Renal pelvis (tissue), 4 donors: ENCODE results near the gene PCNX1. TPM values are rescaled to one million over a fixed set of nuclear protein-coding genes. Genes with fewer than 3 reads are reported as not detected.
"Not testable (repeated sequence)": the region's sequence is repeated elsewhere in the genome, so short reads cannot be mapped to it uniquely, and the experiment has no call there.

ENCODE experiments used
- DNase-seq: peaks from one replicate; pipeline ENCODE4 v3.0.0-alpha.2; 2013
- polyA plus RNA-seq, 3 donors: library from polyadenylated mRNA; unstranded; fragments of 120-200 nt; gene quantifications; one replicate each; pipeline ENCODE4 v1.2.1, GENCODE V29; 2013; ENCODE audit not compliant: insufficient read length in 3 of 3

The PCNX1 gene
- polyA plus RNA-seq, 3 donors = 48.1 to 63.7 (median 52.3) TPM

- DNase-seq = no peak
Measured at GRCh38 chr14:71121711-71122110, 214.5 kb downstream of the PCNX1 start.

- no peak for DNase-seq
Measured at GRCh38 chr14:71122866-71123565, 215.8 kb downstream of the PCNX1 start.

- no peak for DNase-seq
Measured at GRCh38 chr14:71123579-71124135, 216.4 kb downstream of the PCNX1 start.

GRCh38 chr14:71129716-71130490, 222.6 kb downstream of the PCNX1 start:
- not testable (repeated sequence) for DNase-seq

GRCh38 chr14:71130491-71131179, 223.4 kb downstream of the PCNX1 start:
- no peak for DNase-seq

- DNase-seq = no peak
Measured at GRCh38 chr14:71133296-71133695, 226.0 kb downstream of the PCNX1 start.

GRCh38 chr14:71135496-71135895, 228.2 kb downstream of the PCNX1 start:
- no peak for DNase-seq

GRCh38 chr14:71135911-71136310, 228.7 kb downstream of the PCNX1 start:
- no peak for DNase-seq

- no peak for DNase-seq
Measured at GRCh38 chr14:71136386-71137060, 229.3 kb downstream of the PCNX1 start.

- no peak for DNase-seq
Measured at GRCh38 chr14:71137536-71138447, 230.5 kb downstream of the PCNX1 start.

- DNase-seq = no peak
Measured at GRCh38 chr14:71138448-71139293, 231.4 kb downstream of the PCNX1 start.

GRCh38 chr14:71139294-71139946, 232.2 kb downstream of the PCNX1 start:
- no peak for DNase-seq

GRCh38 chr14:71140157-71140556, 232.9 kb downstream of the PCNX1 start:
- DNase-seq = no peak

- no peak for DNase-seq
Measured at GRCh38 chr14:71141701-71142374, 234.6 kb downstream of the PCNX1 start.

- no peak for DNase-seq
Measured at GRCh38 chr14:71142375-71143038, 235.2 kb downstream of the PCNX1 start.

- no peak for DNase-seq
Measured at GRCh38 chr14:71143381-71144290, 236.4 kb downstream of the PCNX1 start.

- DNase-seq = not testable (repeated sequence)
Measured at GRCh38 chr14:71147335-71147734, 240.1 kb downstream of the PCNX1 start.
